Panc1 (cell line): Measurements from ENCODE around the gene HACD1.

Experiments used
- POLR2AphosphoS5 ChIP-seq: IDR thresholded peaks from 2 replicates; pipeline ENCODE4 v1.6.1; 2012; ENCODE audit warnings: mild to moderate bottlenecking, low read depth, low read length, moderate library complexity
- TF ChIP-seq, protein P1 (sequence below), 2 experiments: IDR thresholded peaks; 2 replicates each; pipeline ENCODE4 v1.6.1; 2011 to 2012; ENCODE audit warnings: low read depth in 2 of 2, control low read depth in 1 of 2, low read length in 1 of 2, mild to moderate bottlenecking in 1 of 2, moderate library complexity in 1 of 2; ENCODE audit not compliant: insufficient read depth in 1 of 2

- no peak for TF ChIP-seq POLR2AphosphoS5
- TF ChIP-seq, protein P1, sequence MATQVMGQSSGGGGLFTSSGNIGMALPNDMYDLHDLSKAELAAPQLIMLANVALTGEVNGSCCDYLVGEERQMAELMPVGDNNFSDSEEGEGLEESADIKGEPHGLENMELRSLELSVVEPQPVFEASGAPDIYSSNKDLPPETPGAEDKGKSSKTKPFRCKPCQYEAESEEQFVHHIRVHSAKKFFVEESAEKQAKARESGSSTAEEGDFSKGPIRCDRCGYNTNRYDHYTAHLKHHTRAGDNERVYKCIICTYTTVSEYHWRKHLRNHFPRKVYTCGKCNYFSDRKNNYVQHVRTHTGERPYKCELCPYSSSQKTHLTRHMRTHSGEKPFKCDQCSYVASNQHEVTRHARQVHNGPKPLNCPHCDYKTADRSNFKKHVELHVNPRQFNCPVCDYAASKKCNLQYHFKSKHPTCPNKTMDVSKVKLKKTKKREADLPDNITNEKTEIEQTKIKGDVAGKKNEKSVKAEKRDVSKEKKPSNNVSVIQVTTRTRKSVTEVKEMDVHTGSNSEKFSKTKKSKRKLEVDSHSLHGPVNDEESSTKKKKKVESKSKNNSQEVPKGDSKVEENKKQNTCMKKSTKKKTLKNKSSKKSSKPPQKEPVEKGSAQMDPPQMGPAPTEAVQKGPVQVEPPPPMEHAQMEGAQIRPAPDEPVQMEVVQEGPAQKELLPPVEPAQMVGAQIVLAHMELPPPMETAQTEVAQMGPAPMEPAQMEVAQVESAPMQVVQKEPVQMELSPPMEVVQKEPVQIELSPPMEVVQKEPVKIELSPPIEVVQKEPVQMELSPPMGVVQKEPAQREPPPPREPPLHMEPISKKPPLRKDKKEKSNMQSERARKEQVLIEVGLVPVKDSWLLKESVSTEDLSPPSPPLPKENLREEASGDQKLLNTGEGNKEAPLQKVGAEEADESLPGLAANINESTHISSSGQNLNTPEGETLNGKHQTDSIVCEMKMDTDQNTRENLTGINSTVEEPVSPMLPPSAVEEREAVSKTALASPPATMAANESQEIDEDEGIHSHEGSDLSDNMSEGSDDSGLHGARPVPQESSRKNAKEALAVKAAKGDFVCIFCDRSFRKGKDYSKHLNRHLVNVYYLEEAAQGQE (IDR thresholded peaks at IDR 0.05; ENCODE audit: insufficient read depth in 1 of 2, low read depth in 2 of 2, low read length in 1 of 2) = no peak
Measured at GRCh38 chr10:17597386-17597785, 19.8 kb downstream of the HACD1 start.
